ENCODE data around the gene MYO5A.

- TF ChIP-seq TAF1 (IDR thresholded peaks at IDR 0.05; ENCODE audit: low read depth, low read length) (no peak), POLR2A (IDR thresholded peaks at IDR 0.05; ENCODE audit: low read depth, low read length) (no peak), POLR2AphosphoS5 (IDR thresholded peaks at IDR 0.05; ENCODE audit: low read depth, low read length) (no peak)
These were observed 220.8 kb downstream of the MYO5A start for GRCh38 chr15:52307847-52308246.
